GM12878 (cell line): ENCODE measurements around the gene CD58. TPM values are rescaled to one million over a fixed set of nuclear protein-coding genes. Genes with fewer than 3 reads are reported as not detected.

Source experiments
- ATAC-seq: fragments of 200-7000 bp; cut with Tn5 transposase; 3 replicates; pipeline ENCODE4 v1.9.1; 2020; ENCODE audit warnings: mild to moderate bottlenecking, moderate library complexity
- BruUV-seq: library from RNA; stranded (reverse); fragments of 400-500 nt; replicated peaks from 2 replicates; lab custom pipeline; 2021; lab: Mats Ljungman, UMichigan
- CTCF ChIA-PET: fragments of 300-600 bp; sonication (Branson Sonifier 250); formaldehyde crosslinking; extraction: SDS; loops from one replicate; lab custom pipeline; 2021; ENCODE audit warnings: inconsistent platforms; lab: Yijun Ruan, JAX
- POLR2A ChIA-PET: fragments of 350-600 bp; formaldehyde crosslinking; extraction: SDS; loops from one replicate; lab custom pipeline; 2021; ENCODE audit warnings: inconsistent platforms; lab: Charles Lee
- RAD21 ChIA-PET: fragments of 300-600 bp; sonication (Branson Sonifier 250); formaldehyde crosslinking; loops from one replicate; lab custom pipeline; 2023; ENCODE audit warnings: antibody characterized with exemption; ENCODE audit not compliant: unreplicated experiment; lab: Charles Lee
- SMC1A ChIA-PET: fragments of 300-600 bp; sonication (Branson Sonifier 250); formaldehyde crosslinking; loops from one replicate; lab custom pipeline; 2023; ENCODE audit not compliant: unreplicated experiment, uncharacterized antibody; lab: Charles Lee
- DNase-seq: peaks from one replicate; pipeline ENCODE4 v3.0.0-alpha.2; 2011; ENCODE audit warnings: low read depth, low spot score
- FAIRE-seq: peaks from 3 replicates; lab custom pipeline; 2011; peaks lifted over from hg19 to GRCh38; lab: Jason Lieb, UNC
- H2AFZ ChIP-seq: 2 replicates; pipeline ENCODE4 v1.6.0; 2011; ENCODE audit warnings: low read depth, low read length, control low read depth; ENCODE audit not compliant: control insufficient read depth
- H3K27ac ChIP-seq: 2 replicates; pipeline ENCODE4 v1.5.1; 2011; ENCODE audit warnings: control low read depth; ENCODE audit not compliant: control insufficient read depth, insufficient read depth
- H3K27me3 ChIP-seq, 2 experiments: replicated peaks in 1 of 2; 2 replicates each; pipeline versions ENCODE4 v1.6.0 to v1.6.1; 2011; ENCODE audit warnings: low read length in 1 of 2; ENCODE audit not compliant: control insufficient read depth in 2 of 2, insufficient read depth in 2 of 2
- H3K36me3 ChIP-seq, 2 experiments: 2 replicates each; pipeline ENCODE4 v1.5.1; 2011; ENCODE audit warnings: low read length in 1 of 2; ENCODE audit not compliant: control insufficient read depth in 2 of 2, insufficient read depth in 2 of 2
- H3K4me1 ChIP-seq: 2 replicates; pipeline ENCODE4 v1.6.1; 2011; ENCODE audit warnings: mild to moderate bottlenecking, low read length, moderate library complexity, mixed read lengths; ENCODE audit not compliant: control insufficient read depth, insufficient read depth
- H3K4me2 ChIP-seq: 2 replicates; pipeline ENCODE4 v1.6.0; 2011; ENCODE audit warnings: control low read depth; ENCODE audit not compliant: control insufficient read depth, insufficient read depth
- H3K4me3 ChIP-seq: fragments of 200-600 bp; sonication (generic); 2 replicates; pipeline ENCODE4 v1.5.1; 2016
- H3K79me2 ChIP-seq: 2 replicates; pipeline ENCODE4 v1.6.0; 2011; ENCODE audit warnings: low read length; ENCODE audit not compliant: control insufficient read depth, insufficient read depth
- H3K9ac ChIP-seq: 2 replicates; pipeline ENCODE4 v1.8.0; 2011; ENCODE audit warnings: low read length, control low read depth, mixed read lengths; ENCODE audit not compliant: control insufficient read depth, insufficient read depth
- H3K9me3 ChIP-seq: replicated peaks from 3 replicates; pipeline ENCODE4 v1.5.1; 2011; ENCODE audit warnings: mild to moderate bottlenecking, low read length; ENCODE audit not compliant: control insufficient read depth, insufficient read depth
- H4K20me1 ChIP-seq: 2 replicates; pipeline ENCODE4 v1.6.0; 2011; ENCODE audit not compliant: control insufficient read depth, insufficient read depth
- CEBPB ChIP-seq, 2 experiments: fragments of 150-350 bp in 1 of 2; IDR thresholded peaks; 2 replicates each; pipeline ENCODE4 v1.6.1; 2012 to 2014; ENCODE audit warnings: low read depth in 2 of 2, low read length in 2 of 2, borderline replicate concordance in 1 of 2, inconsistent platforms in 1 of 2
- HDGF ChIP-seq: fragments of 450-650 bp; IDR thresholded peaks from 2 replicates; pipeline ENCODE4 v1.6.1; 2016; ENCODE audit warnings: antibody characterized with exemption
- JUNB ChIP-seq: IDR thresholded peaks from 2 replicates; pipeline ENCODE4 v1.6.1; 2016; ENCODE audit warnings: antibody characterized with exemption, mild to moderate bottlenecking
- MAX ChIP-seq: IDR thresholded peaks from 2 replicates; pipeline ENCODE4 v1.6.1; 2012; ENCODE audit warnings: low read depth, low read length, improper control_type of control experiment
- MEF2A ChIP-seq: IDR thresholded peaks from 2 replicates; pipeline ENCODE4 v1.6.1; 2011; ENCODE audit warnings: low read depth, mild to moderate bottlenecking, low read length, moderate library complexity; ENCODE audit not compliant: insufficient read depth
- PKNOX1 ChIP-seq: fragments of 450-650 bp; IDR thresholded peaks from 2 replicates; pipeline ENCODE4 v1.6.1; 2016; ENCODE audit warnings: mild to moderate bottlenecking
- SPI1 ChIP-seq: IDR thresholded peaks from 2 replicates; pipeline ENCODE4 v1.6.1; 2011; ENCODE audit warnings: low read depth, mild to moderate bottlenecking, low read length, moderate library complexity, borderline replicate concordance; ENCODE audit not compliant: insufficient read depth
- ZNF687 ChIP-seq: fragments of 450-650 bp; IDR thresholded peaks from 2 replicates; pipeline ENCODE4 v1.6.1; 2017; ENCODE audit warnings: mild to moderate bottlenecking, moderate library complexity
- WGBS: methylation state at CpG from one replicate; pipeline ENCODE4 v1.1.6; 2016; ENCODE audit warnings: low lambda C conversion rate; ENCODE audit not compliant: insufficient replicate concordance, insufficient coverage; ENCODE audit errors: missing lambda C conversion rate; 5-methylcytosine and 5-hydroxymethylcytosine counted together
- in situ Hi-C: fragments of 300-500 bp; cut with MboI; formaldehyde crosslinking; loops from 9 replicates; pipeline ENCODE4 v1.14.3; 2018; ENCODE audit warnings: mixed read lengths
- intact Hi-C: fragments of 100-400 bp; cut with micrococcal nuclease; formaldehyde crosslinking; loops from one replicate; pipeline ENCODE4 v1.14.2; 2022; ENCODE audit not compliant: unreplicated experiment
- polyA plus RNA-seq, 11 experiments: library from polyadenylated mRNA; depleted of rRNA in 4 of 11; unstranded in 6 of 11; stranded (reverse) in 5 of 11; fragments of >200 nt; fragmentation: Nextera tagmentation in 4 of 11; fragmentation: Illumina TruSeq in 1 of 11; extraction: Ambion mirVana in 4 of 11; extraction: Trizol in 1 of 11; gene quantifications; 1 replicate in 1 of 11; 2 replicates in 10 of 11; pipeline versions ENCODE4 v1.2.1 to v1.2.3, GENCODE V29; 2011 to 2016; ENCODE audit warnings: inconsistent platforms in 2 of 11, missing spikeins in 2 of 11, low read depth in 1 of 11
- total RNA-seq, 4 experiments: library from RNA; depleted of rRNA in 3 of 4; stranded (reverse); fragments of >200 nt in 3 of 4; fragmentation: Illumina TruSeq in 1 of 4; extraction: Trizol in 1 of 4; gene quantifications; 2 replicates each; pipeline versions ENCODE4 v1.2.1 to v1.2.3, GENCODE V29; 2013 to 2021

The CD58 gene
- total and polyA plus RNA-seq, 10 of the 15 experiments (the other 5 are each of a cell fraction or from before 2014, with no cell fraction given) = 70.4 to 252 (median 129) TPM

GRCh38 chr1:116493484-116494352 is 77.1 kb downstream of the CD58 start:
- SMC1A ChIA-PET = interaction anchor here (0.8 to 2.0 kb wide), 4 partner anchors 8 to 355 kb away, joined by 3 to 6 read pairs (median 3); no protein-coding TSS in a partner anchor
- RAD21 ChIA-PET = interaction anchor here (1.9 to 3.4 kb wide), 2 partner anchors 9 to 355 kb away, joined by 5 to 14 read pairs; no protein-coding TSS in a partner anchor
- peaks cover 10% of the 10 kb centered on the region for H3K4me1 ChIP-seq
- H3K9ac ChIP-seq = no peak overlapping the region
- no peak overlapping the region for H3K4me2 ChIP-seq
- POLR2A ChIA-PET = interaction anchor here (0.5 to 1.5 kb wide), 3 partner anchors 10 to 750 kb away, joined by 3 to 4 read pairs (median 4); no protein-coding TSS in a partner anchor
- in situ Hi-C loops = no loop called here
- H4K20me1 ChIP-seq = no peaks in the 10 kb centered on the region
- H3K27ac ChIP-seq = no peak overlapping the region
- BruUV-seq = no TSS peak
- 94% methylated on average over 29 of the region's 29 CpGs for WGBS
- H3K27me3 ChIP-seq = no peaks in the 10 kb centered on the region
- no peak overlapping the region for H2AFZ ChIP-seq
- H3K4me3 ChIP-seq = no peak overlapping the region
- no peak for FAIRE-seq
- CTCF ChIA-PET = interaction anchor here (0.6 to 12.7 kb wide), 7 partner anchors 7 to 355 kb away, joined by 3 to 230 read pairs (median 4); no protein-coding TSS in a partner anchor
- H3K9me3 ChIP-seq = no peaks in the 10 kb centered on the region
- DNase-seq = no peak
- intact Hi-C loops = no loop called here
- no peak for ATAC-seq
- no peaks in the 10 kb centered on the region; a peak in 1 of 4 replicates for H3K36me3 ChIP-seq
- TF ChIP-seq CEBPB (IDR thresholded peaks at IDR 0.05; ENCODE audit: borderline replicate concordance in 1 of 2, low read depth in 2 of 2, low read length in 2 of 2) = no peak
- TF ChIP-seq SPI1 = peak; percentile 3; the same call in 1 of the 2 replicates
- no peaks in the 10 kb centered on the region for H3K79me2 ChIP-seq

- RAD21 ChIA-PET = interaction anchor here (0.8 to 1.9 kb wide), 2 partner anchors 78 to 354 kb away, joined by 3 to 5 read pairs; no protein-coding TSS in a partner anchor
- no peak overlapping the region for H3K9ac ChIP-seq
- TF ChIP-seq PKNOX1 (no peak), HDGF (no peak), ZNF687 (no peak), MAX (no peak), JUNB (no peak), MEF2A (no peak)
These were observed 77.8 kb downstream of the CD58 start for GRCh38 chr1:116493036-116493435.

More at GRCh38 chr1:116493036-116493435, 77.8 kb downstream of the CD58 start:
- H3K27ac ChIP-seq = no peak overlapping the region
- in situ Hi-C loops (no loop called here), intact Hi-C loops (no loop called here)
- CTCF ChIA-PET = interaction anchor here (1.0 to 12.7 kb wide), 8 partner anchors 7 to 354 kb away, joined by 3 to 230 read pairs (median 4); no protein-coding TSS in a partner anchor
- WGBS = 97% methylated on average over 7 of the region's 7 CpGs
- H3K27me3 ChIP-seq = no peaks in the 10 kb centered on the region
- no peaks in the 10 kb centered on the region for H4K20me1 ChIP-seq
- H2AFZ ChIP-seq = no peak overlapping the region
- FAIRE-seq (no peak), DNase-seq (no peak), ATAC-seq (no peak)
- no peaks in the 10 kb centered on the region; a peak in 1 of 4 replicates for H3K36me3 ChIP-seq
- peaks cover 10% of the 10 kb centered on the region for H3K4me1 ChIP-seq
- no peak overlapping the region for H3K4me2 ChIP-seq
- POLR2A ChIA-PET = interaction anchor here (0.5 to 1.4 kb wide), 3 partner anchors 49 to 749 kb away, joined by 3 to 4 read pairs (median 3); no protein-coding TSS in a partner anchor
- H3K9me3 ChIP-seq = no peaks in the 10 kb centered on the region
- no TSS peak for BruUV-seq
- no peak overlapping the region for H3K4me3 ChIP-seq
- SMC1A ChIA-PET = interaction anchor here (0.6 to 2.0 kb wide), 6 partner anchors 7 to 354 kb away, joined by 3 to 6 read pairs (median 3); no protein-coding TSS in a partner anchor
- H3K79me2 ChIP-seq = no peaks in the 10 kb centered on the region
